CD4-positive, alpha-beta T cell treated with Interleukin-17A for 4 hours (primary cell): Measurements from ENCODE around the gene RBMX.
"Not testable (repeated sequence)": the region's sequence is repeated elsewhere in the genome, so short reads cannot be mapped to it uniquely, and the experiment has no call there.

ENCODE experiments used
- DNase-seq: peaks from one replicate; pipeline ENCODE4 v3.0.0-alpha.2; 2020; ENCODE audit warnings: mixed read lengths

Gene RBMX

DNA sequence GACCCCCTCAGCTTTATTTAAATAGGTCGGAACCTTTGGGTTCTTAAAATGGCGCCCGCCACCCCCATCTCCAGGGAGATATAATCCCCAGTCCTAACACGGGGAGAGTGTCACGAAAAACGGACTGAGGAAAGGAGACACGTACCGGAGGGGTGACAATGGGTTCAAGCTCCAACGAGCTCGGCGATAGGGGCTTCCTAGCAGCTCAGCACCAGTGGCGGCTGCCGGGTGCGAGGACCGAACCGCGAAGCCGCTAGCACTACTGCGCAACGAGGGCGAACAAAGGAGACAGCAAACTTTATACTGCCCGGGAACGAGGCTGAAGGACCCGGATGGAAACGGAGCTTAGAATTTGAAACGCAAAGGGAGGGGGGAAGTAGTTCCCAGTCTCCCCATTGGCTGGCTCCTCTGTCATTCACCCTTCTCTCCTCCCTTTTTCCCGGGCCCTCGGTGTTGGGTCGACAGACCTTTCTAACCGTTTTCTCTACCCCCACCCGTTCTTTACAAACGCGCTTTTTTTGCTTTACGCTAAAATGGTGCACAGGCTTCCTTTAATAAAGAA is at the start of gene RBMX:
TSS of gene RBMX (minus strand) at position 274 of the 562 bp plus-strand sequence. CDS start 1,298 bp downstream, outside the sequence.
- DNase-seq, result peak; percentile 90

DNA sequence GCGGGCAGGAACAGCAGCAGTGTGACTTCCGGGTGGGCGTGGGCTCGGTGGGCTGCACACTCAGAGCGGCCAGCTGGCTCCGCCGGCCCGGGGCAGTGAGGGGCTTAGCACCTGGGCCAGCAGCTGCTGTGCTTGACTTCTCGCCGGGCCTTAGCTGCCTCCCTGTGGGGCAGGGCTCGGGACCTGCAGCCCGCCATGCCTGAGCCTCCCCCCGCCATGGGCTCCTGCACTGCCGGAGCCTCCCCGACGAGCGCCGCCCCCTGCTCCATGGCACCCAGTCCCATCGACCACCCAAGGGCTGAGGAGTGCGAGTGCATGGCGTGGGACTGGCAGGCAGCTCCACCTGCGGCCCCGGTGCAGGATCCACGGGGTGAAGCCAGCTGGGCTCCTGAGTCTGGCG is 40.9 kb upstream of the RBMX start:
- DNase-seq, result not testable (repeated sequence)

DNA sequence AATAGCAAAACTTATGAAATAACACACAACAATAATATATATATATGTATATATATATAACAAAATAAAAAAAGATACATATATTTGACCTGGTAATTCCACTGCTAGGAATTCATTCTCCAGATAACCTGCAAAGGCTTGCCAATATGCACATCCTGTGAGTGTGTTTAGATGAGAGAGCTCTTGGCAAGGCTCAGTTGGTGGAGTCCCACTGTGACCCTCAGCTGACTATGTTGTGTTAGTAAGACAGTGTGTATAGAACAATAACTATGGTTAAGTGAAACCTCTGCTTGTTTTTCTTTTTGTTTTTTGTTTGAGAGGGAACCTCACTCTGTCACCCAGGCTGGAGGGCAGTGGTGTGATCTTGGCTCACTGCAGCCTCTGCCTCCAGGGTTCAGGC is 39.5 kb upstream of the RBMX start:
- DNase-seq, result no peak

DNA sequence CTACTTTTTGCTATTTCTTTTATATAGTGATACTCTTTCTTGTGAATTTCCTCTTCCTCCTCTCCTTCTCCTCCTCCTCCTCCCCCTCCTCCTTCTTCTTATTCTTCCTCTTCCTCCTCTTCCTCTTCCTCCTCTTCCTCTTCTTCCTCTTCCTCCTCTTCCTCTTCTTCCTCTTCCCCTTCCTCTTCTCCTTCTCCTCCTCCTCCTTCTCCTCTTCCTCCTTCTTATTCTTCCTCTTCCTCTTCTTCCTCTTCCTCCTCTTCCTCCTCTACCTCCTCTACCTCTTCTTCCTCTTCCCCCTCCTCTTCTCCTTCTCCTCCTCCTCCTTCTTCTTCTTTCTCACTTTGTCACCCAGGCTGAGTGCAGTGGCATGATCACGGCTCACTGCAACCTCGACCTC is 36.3 kb upstream of the RBMX start:
- DNase-seq, result no peak

DNA sequence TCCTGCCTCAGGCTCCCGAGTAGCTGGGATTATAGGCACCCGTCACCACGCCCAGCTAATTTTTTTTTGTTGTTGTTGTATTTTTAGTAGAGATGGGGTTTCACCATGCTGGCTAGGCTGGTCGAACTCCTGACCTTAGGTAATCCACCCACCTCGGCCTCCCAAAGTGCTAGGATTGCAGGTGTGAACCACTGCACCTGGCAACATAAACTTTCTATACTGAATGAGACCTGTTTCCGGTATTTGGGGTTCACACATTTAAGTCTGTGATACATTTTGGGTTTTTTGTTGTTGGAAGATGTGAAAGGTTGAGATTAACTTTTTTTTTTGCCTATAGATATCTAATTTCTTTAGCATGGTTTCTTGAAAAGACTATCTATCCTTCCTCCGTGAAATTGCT is 31.1 kb upstream of the RBMX start:
- DNase-seq, result not testable (repeated sequence)

DNA sequence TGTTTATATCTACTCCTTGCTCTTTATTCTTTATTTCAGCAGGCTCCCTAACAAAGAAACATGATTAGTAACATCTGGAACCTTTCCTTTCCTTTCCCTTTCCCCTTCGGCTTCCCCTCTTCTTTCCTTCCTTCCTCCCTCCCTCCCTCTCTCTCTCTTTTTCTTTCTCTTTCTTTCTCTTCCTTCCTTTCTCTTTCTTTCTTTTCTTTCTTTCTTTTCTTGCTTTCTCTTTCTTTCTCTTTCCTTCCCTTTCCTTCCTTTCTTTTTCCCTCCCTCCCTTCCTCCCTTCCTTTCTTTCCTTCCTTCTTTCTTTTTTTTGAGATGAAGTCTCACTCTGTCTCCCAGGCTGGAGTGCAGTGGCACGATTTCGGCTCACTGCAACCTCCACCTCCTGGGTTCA is 30.7 kb upstream of the RBMX start:
- no peak for DNase-seq

DNA sequence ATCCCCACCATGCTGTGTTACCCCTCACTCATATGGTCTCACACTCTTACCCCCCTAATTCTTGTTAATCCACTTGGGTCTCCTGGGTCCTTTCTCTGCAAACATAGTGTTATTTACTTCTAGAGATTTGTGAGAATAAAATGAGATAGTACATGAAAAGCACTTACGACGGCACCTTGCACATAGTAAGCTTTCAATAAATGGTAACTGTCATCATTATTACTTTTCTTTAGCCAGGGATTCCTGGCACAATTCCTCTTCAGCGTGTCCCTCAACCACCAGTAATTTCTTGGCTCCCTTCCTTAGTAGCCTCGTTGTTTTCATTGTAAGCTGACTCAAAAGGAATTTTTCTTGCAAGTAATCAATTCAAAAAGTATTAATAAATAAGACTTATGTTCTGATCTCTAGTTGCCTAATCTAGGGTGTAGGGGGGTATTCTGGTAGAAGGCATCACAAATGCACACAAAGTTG is 30.1 kb upstream of the RBMX start:
- DNase-seq, result no peak

DNA sequence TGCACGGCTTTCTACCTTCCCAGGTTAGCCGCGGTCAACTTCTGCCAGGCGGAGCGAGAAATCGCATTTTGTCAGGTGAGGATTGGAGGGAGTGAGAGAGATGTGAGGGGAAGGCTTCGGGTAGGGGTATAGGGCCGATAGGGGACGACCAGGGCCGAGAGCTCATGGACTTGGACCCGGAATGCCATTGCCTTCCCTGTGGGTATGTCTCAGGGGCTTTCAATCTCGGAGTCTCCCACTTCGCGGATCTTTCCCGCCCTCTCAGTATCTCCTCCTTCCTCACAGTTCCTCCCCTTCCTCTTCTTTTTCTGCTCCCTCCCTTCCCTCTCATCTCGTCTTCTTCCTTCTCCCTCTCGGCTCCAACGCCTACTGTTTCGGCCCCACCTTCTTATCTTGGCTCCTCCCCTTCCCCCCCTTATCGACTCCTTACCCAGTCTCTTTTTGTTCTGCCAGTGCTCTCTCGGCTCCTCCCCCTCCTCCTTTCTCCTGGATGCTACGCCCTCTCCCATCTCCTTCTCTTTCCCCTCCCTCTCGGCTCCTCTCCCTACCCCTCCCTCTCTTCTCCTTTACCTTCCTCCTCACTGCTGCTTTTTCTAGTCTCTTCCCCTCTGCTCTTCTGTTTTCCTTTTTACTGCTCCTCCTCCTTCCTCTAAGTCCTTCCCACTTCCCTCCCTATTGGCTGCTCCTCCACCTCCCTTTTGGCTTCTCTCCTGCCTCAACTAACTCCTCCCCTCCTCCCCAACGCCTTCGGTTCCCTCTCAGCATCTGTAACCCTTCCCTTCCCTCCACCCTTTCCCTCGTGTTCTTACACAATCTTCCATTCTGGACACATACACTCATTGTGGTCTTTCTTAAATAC is 29.4 kb upstream of the RBMX start:
- DNase-seq, result peak; percentile 73

DNA sequence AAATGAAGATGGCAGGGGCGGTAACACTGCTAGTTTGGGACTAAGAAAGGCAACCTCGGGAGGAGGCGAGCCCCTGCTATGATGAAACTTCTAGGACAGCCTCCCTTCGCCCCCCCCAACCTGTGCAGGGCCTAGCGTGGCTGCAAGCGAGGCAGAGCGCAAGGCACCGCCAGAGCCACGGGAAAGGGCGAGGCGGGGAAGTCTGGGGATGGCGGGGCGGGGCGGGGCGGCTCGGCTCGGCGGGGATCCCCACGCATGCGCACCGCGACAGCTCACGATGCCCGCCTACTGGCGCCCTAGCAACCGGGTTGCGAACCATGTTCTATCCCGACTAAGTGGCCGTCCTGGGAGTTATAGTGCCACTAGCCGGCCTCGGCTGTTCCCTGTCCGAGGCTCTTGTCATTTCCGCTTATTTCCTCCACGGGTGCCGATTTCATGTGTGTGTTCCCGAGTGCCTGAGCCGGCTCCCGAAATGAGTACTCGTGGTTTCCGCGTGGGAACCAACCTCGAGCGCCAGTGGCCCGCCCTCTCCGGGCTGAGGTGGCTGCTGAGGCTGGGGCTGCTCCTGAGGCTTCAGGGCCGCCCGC is 28.7 kb upstream of the RBMX start:
- peak; percentile 83 for DNase-seq

DNA sequence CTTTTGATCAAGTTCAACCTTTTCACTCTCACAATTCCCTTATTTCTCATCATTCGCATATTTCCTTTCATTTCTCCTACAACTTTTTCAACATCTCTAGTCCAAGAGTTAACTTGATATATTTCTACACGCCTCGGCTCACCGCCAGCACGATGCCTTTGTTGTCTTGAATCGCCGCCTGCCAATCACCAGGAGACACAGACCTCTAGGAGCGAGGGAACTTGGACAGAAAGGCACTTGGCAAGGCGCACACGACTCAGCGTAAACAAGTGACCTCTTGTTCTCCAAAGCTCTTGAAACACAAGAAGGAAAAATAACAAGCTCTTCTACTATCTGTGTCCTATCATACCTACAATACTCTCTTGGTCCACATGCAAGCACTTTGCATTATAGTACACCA is 27.1 kb upstream of the RBMX start:
- DNase-seq, result no peak

DNA sequence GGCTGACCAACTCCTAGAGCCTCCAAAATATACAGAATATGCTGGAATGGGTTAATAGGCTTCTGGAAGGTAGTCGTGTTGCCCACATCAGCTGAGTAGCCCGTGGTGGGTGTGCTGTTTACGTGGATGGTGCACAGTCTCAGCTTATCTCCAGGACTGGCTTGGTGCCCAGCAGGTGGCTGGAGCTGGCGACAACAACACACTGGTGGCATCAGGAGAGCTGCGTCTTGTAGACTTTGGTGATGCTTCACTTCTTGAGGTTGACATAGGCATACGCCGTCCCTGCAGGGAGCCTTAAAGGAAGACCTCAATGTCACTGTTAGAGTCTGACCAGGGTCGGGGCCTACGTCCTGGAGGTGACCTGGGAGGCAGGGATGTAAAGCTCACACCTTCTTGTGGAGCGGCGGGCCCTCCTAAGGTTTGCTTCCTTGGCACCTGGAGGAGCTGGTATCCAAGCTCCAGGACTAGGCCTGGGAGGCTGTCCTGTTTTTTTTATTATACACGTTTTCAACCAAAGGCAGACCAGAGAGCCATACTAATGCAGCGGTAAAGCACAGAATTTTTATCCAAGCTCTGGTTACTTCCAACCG is 26.5 kb upstream of the RBMX start:
- DNase-seq, result no peak

DNA sequence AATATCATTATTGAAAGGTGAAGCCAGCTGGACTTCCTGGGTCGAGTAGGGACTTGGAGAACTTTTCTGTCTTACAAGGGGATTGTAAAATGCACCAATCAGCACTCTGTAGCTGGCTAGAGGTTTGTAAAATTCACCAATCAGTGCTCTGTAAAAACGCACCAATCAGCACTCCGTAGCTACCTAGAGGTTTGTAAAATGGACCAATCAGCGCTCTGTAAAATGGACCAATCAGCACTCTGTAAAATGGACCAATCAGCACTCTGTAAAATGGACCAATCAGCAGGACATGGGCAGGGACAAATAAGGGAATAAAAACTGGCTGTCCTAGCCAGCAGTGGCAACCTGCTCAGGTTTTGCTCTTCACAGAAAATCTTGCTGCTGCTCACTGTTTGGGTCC is 23.5 kb upstream of the RBMX start:
- DNase-seq, result not testable (repeated sequence)

DNA sequence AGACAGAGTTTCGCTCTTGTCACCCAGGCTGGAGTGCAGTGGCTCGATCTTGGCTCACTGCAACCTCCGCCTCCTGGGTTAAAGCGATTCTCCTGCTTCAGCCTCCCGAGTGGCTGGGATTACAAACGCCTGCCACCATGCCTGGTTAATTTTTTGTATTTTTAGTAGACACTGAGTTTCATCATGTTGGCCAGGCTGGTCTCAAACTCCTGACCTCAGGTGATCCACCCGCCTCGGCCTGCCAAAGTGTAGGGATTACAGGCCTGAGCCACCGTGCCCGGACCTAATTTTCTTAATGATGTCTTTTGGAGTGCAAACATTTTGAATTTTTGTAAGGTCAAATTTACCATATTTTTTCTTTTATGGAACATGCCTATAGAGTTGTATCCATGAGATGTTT is 19.5 kb upstream of the RBMX start:
- not testable (repeated sequence) for DNase-seq

DNA sequence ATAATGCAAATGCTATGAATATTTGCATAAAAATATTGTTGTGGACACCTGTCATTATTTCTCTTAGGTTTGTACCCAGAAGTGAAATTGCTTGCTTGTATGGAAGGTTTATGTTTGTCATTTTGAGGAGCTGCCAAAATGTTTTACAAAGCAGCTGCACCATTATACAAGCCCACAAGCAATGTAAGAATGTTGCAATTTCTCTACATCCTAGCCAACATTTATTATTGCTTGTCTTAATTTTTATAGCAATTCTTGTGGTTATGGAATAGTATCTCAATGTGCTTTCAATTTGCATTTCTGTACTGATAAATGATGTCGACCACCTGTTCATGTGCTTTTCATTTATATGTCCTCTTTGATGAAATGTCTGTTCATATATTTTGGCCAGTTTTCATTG is 18.7 kb upstream of the RBMX start:
- no peak for DNase-seq

DNA sequence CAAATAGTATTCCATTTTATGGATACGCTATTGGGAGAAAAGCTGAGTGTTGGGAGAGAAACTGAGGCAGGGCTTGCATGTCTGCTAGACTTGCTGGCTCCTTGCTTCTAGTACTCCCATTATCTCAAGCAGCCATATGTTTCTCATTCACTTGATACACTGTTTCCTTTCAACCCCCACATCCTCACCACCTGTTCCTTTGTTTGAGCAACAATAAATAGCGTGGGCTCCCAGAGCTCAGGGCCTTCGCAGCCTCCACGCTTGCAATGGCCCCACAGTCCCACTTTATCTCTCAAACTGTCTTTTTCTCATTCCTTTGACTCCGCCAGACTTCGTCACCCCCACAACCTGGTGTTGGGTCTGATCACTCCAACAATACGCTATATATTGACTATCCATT is 18.2 kb upstream of the RBMX start:
- not testable (repeated sequence) for DNase-seq

DNA sequence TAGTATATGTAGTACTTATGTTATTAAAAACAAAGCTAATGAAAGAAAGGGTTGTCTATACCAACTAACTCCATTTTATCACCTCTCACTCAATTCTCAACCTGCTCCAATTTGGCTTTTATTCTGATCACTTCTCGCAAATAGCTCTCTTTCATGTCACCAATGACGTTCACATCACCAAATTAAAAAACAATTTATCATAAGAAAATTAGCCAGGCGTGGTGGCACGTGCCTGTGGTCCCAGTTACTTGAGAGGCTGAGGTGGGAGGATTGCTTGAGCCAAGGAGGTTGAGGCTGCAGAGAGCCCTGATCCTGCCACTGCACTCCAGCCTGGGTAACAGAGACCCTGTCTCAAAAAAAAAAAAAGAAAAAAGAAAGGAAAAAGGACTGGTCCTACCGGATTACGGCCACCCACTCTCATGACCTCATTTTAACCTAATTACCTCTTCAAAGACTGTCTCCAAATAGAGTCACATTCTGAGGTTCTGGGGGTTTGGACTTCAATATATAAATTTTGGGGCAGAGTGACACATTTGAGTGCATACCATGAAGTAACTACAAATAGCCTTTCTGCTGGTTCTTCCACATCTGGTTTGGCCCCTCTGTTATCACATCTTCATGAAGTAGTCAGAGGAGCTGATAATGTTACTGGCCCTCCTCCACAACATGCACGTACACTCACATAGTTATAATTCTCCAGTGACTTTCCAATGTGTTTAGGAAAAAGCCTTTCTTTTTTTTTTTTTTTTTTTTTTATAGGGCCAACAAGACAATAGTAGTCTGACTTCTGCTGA is 15.8 kb upstream of the RBMX start:
- DNase-seq, result no peak

DNA sequence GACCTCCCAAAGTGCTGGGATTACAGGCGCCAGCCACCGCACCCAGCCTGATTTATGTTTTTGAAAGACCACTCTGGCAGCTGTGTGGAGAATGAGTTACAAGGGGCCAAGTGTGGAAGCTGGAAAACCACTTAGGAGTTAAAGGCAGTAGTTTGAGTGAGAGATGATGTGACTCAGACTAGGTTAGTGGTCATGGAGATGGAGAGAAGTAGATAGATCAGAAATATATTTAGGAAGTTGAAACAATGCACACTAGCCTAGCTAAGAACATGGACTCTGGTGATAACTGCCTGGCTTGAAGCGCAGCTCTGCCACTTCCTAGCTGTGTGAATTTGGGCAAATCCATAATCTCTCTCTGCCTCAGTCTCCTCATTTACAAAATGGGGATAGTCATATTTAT is 11.9 kb upstream of the RBMX start:
- no peak for DNase-seq

DNA sequence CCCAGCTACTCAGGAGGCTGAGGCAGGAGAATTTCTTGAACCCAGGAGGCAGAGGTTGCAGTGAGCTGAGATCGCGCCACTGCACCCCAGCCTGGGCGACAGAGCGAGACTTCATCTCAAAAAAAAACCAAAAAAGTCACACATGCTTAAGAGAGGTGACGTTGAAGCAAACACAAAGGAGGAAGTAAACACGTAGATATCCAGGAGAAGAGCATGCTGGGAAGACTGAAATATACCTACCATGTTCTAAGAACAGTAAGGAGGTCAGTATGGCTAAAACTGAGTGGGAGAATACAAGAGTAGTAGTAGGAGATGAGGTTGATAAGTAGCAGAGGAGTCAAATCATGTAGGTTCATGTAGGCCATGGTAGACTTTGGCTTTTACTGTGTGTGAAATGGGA is 10.1 kb upstream of the RBMX start:
- DNase-seq, result not testable (repeated sequence)

DNA sequence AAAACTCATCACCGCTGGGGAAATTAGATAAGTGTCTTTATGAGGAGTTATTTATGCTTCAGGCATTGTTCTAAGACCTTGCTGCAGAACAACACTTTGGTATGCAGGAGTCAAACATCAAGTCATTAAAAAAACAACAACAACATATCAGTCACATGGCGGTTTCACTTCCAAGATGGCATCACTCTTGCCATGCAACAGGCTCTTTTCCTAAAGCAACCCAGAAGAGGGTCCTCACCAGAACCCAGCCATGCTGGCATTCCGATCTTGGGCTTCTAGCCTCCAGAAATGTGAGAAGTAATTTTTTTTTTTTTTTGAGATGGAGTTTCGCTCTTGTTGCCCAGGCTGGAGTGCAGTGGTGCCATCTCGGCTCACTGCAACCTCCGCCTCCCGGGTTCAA is 8.7 kb upstream of the RBMX start:
- no peak for DNase-seq

DNA sequence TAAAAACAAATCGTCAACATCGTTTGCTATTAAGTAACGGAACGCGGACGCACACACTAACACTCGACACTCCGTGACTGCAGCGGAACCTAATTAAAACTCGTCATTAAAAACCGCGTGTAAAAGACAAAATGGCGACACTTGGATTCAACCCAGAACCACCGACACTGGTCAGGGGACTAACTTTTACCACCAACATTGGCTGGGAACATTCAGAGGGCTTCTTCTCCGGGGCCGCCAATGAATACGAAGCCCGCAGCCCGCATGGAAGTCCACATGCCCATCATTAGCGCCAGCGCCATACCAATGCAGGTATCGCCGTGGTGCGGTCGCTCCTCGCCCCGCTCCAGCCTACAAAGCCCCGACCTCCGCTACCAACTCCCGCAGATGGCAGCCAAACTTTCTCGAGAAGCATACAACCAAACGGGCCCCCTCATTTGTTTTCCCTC is 498 bp downstream of the RBMX start:
- DNase-seq, result peak; percentile 40

DNA sequence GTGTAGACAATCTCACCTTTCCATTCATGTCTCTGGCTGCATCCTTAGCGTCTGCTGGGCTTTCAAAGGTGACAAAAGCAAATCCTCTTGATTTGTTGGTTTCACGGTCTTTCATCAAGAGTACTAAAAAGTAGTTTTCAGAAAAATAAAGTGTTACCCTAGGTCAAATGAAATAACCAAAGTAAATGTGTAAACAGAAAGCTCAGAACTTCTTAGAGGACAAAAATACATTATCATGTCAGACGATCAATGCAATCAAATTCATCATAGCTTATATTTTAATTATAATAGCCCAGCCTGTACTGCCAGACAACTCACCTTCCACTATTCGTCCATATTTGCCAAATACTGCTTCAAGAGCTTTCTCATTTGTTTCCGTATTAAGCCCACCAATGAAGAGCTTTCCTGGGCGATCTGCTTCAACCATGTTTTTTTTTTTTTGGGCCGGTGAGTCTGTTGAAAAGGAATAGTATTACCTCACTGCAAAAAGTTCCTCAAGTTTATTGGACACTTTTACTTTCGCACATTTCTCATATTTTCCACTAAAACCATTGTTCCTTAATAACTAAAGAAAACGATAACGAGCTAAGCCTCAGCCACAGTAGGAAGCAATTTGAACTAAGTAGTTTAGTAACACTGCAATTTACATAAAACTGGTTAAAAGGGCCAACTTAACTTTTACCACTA is 1.4 kb downstream of the RBMX start:
- DNase-seq, result no peak

DNA sequence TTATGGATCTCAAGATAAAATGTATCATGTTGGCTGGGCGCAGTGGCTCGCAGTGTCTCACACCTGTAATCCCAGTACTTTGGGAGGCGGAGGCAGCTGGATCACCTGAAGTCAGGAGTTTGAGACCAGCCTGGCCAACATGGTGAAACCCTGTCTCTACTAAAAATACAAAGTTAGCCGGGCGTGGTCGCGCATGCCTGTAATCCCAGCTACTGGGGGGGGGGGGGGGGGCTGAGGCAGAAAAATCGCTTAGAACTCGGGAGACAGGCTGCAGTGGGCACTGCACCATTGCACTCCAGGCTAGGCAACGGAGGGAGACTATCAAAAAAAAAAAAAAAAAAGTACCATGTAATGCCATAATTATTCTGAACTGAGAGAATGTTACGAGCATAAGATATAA is 2.1 kb downstream of the RBMX start:
- DNase-seq, result no peak
